ENCODE measurements around the gene PSEN1.
"Not testable (repeated sequence)": the region's sequence is repeated elsewhere in the genome, so short reads cannot be mapped to it uniquely, and the experiment has no call there.

PSEN1 gene

GRCh38 chr14:73167727-73168126, 31.4 kb downstream of the PSEN1 start:
- no peak for DNase-seq

GRCh38 chr14:73168274-73168673, 32.0 kb downstream of the PSEN1 start:
- no peak for DNase-seq

GRCh38 chr14:73168691-73169090, 32.4 kb downstream of the PSEN1 start:
- DNase-seq, result no peak

DNA sequence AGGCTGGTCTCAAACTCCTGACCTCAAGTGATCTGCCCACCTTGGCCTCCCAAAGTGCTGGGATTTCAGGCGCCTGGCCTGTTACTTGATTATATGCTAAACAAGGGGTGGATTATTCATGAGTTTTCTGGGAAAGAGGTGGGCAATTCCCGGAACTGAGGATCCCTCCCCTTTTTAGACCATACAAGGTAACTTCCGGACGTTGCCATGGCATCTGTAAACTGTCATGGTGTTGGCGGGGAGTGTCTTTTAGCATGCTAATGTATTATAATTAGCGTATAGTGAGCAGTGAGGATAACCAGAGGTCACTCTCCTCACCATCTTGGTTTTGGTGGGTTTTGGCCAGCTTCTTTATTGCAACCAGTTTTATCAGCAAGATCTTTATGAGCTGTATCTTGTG, 33.5 kb downstream of the PSEN1 start:
- not testable (repeated sequence) for DNase-seq

- DNase-seq, result no peak
These were observed 34.4 kb downstream of the PSEN1 start for GRCh38 chr14:73170686-73171085.

DNA sequence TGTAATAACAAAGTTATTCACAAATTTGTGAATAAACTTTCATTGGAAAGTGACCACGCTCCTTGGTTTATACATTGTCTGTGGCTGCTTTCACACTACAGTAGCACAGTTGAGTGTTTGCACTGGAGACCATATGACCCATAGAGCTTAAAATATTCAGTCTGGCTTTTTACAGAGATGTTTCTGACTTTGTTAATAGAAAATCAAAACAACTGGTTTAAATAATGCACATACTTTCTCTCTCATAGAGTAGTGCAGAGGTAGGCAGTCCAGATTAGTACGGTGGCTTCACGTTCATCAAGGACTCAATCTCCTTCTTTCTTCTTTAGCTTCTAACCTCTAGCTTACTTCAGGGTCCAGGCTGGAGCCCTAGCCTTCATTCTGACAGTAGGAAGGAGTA, 36.2 kb downstream of the PSEN1 start:
- no peak for DNase-seq

DNA sequence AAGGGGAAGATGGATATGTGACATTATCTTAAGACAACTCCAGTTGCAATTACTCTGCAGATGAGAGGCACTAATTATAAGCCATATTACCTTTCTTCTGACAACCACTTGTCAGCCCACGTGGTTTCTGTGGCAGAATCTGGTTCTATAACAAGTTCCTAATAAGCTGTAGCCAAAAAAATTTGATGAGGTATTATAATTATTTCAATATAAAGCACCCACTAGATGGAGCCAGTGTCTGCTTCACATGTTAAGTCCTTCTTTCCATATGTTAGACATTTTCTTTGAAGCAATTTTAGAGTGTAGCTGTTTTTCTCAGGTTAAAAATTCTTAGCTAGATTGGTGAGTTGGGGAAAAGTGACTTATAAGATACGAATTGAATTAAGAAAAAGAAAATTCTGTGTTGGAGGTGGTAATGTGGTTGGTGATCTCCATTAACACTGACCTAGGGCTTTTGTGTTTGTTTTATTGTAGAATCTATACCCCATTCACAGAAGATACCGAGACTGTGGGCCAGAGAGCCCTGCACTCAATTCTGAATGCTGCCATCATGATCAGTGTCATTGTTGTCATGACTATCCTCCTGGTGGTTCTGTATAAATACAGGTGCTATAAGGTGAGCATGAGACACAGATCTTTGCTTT, 36.9 kb downstream of the PSEN1 start:
- DNase-seq, result peak; percentile 50

- no peak for DNase-seq
These were observed 40.4 kb downstream of the PSEN1 start for GRCh38 chr14:73176685-73177084.

DNA sequence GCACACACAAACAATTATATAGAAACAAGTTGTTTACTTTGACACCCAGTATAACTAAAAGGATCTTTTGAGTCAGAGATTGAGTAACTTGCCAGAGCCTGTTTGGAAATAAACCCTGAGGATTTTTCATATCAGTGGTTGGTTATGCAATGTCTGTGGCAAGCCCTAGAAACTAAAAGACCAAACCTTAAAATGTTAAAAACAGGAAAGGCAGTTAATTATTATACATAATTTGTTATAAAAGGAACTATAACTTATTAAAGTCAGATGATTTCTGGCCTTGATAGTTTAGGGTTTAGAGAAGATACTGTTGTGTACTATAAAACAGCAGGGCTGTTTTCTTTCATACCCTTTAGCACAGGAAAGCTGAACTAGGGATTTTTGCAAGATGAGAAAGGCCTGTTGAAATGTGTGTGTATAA, 44.1 kb downstream of the PSEN1 start:
- DNase-seq, result no peak

- DNase-seq, result not testable (repeated sequence)
These were observed 44.7 kb downstream of the PSEN1 start for GRCh38 chr14:73180969-73181368.

GRCh38 chr14:73188501-73188911, 52.2 kb downstream of the PSEN1 start:
- DNase-seq, result no peak

DNA sequence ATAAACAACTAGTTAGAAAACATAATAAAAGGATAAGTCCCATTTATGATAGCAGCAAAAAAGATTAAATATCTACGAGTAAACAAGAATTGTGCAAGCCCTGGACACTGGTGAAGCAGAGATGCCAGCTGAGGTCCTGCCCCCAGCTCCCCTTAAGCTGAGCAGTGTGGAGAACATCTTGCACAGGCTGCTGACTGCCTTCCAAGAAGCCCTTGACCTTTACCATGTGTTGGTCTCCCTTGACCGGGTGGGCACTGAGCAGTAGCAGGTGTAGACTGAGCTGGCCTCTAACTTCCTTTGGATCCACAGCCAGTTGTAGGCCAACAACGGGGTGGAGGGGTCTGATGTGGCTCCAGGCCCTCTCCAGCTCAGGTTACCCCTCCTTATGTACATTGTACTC, 53.3 kb downstream of the PSEN1 start:
- DNase-seq, result no peak

GRCh38 chr14:73191441-73191840, 55.1 kb downstream of the PSEN1 start:
- DNase-seq, result no peak

GRCh38 chr14:73194306-73194705, 58.0 kb downstream of the PSEN1 start:
- not testable (repeated sequence) for DNase-seq

DNA sequence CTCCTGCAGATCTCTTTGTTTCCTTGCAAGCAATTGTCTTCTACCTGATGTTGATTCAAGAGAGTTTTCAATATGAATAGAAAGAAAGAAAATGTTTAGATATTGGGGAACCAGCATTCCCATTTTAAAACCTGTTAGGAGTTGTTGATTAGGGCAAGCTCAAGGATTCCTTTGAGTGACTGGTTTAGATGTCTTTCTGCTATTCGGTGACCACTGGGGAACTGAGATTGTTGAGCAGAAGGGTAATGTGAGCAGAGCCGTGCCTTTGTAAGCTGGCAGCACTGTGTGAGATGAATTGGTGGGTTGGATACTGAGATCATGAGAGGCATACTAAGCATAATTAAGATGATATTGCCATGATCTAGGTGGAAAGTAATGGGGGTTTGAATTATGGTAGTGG, 61.9 kb downstream of the PSEN1 start:
- no peak for DNase-seq

DNA sequence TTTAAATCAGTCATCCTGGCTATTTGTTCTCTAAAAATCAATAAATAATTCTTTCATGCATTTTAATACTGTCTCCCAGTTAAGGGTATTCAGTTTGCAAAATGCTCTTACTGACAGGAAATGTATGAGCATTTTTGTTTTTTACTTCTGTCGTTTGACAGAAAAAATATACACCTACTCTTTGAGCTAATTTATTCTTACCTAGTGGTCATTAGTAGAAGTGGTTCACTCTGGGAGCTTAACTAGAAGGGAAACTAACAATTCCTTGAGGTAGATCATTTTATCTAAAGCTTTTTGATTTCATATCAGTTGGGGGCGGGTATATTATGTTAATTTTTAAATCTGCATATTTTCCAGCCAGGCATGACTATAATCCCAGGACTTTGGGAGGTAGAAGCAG, 67.2 kb downstream of the PSEN1 start:
- DNase-seq, result no peak

GRCh38 chr14:73207615-73208014, 71.3 kb downstream of the PSEN1 start:
- no peak for DNase-seq

DNA sequence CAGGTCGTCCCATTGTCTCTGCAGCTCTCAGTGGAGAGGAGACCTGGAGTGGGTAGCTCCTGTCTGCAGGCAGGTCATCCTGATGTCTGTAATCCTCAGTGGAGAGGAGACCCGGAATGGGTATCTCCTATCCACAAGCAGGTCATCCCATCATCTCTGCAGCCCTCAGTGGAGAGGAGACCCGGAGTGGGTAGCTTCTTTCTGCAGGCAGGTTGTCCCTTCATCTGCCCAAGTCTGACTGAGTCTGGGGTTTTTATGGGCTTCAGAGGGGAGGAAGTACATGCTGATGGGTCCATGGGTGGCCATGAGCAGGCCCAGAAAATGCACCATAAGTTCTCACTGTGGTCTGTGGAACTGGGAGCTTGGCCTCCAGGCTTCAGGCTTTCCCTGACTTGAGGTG, 72.1 kb downstream of the PSEN1 start:
- DNase-seq, result no peak

GRCh38 chr14:73208846-73209245, 72.5 kb downstream of the PSEN1 start:
- DNase-seq, result no peak

- no peak for DNase-seq
These were observed 73.6 kb downstream of the PSEN1 start for GRCh38 chr14:73209953-73210352.

- DNase-seq, result no peak
These were observed 75.1 kb downstream of the PSEN1 start for GRCh38 chr14:73211251-73212040.

DNA sequence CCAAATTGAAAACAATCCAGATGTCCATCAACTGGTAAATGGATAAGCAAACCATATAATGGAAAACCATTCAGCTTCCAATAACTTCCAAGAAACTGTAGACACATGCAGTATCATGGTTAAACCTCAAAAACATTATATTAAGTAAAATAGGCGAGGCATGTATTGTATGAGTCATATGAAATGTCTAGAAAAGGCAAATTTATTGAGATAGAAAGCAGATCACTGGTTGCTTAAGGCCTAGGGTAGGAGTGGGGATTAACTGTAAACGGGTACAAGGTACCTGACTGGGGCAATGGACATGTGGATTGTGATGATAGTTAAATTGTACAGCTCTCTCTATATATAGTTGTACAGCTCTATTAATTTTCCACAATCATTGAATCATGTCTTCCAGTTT, 79.7 kb downstream of the PSEN1 start:
- DNase-seq, result no peak

GRCh38 chr14:73217411-73217810, 81.1 kb downstream of the PSEN1 start:
- no peak for DNase-seq

DNA sequence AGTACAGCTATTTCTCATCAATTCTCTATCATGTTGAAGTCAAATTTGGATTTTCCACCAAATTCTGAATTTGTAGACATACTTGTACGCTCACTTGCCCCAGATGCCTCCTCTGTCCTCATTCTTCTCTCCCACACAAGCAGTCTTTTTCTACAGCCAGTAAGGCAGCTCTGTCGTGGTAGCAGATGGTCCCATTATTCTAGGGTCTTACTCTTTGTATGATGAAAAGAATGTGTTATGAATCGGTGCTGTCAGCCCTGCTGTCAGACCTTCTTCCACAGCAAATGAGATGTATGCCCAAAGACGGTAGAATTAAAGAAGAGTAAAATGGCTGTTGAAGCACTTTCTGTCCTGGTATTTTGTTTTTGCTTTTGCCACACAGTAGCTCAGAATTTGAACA, 83.8 kb downstream of the PSEN1 start:
- DNase-seq, result no peak

- DNase-seq, result no peak
These were observed 84.3 kb downstream of the PSEN1 start for GRCh38 chr14:73220634-73221033.
